Right lobe of liver (tissue), 4 donors: Measurements from ENCODE around the gene HSD17B4.
"Not testable (repeated sequence)": the region's sequence is repeated elsewhere in the genome, so short reads cannot be mapped to it uniquely, and the experiment has no call there.

ENCODE experiments used
- CTCF ChIP-seq, 4 donors: fragments of 200-600 bp in 3 of 4; fragments of 450-650 bp in 1 of 4; IDR thresholded peaks; one replicate each; pipeline versions ENCODE4 v1.5.1 to v1.8.0; 2016 to 2022; ENCODE audit warnings: antibody characterized with exemption in 4 of 4, mild to moderate bottlenecking in 2 of 4
- POLR2A ChIP-seq: fragments of 450-650 bp; IDR thresholded peaks from one replicate; pipeline ENCODE4 v1.6.1; 2017; ENCODE audit warnings: antibody characterized with exemption, mild to moderate bottlenecking
- donor health status: DM: no; HTN: no; CAD: no.
- donor health status: DM: no; HTN: no; CAD: no.
- donor health status: DM: no; HTN: yes; CAD: no.

GRCh38 chr5:119438587-119438917 is 13.7 kb upstream of the HSD17B4 start:
- TF ChIP-seq CTCF (IDR thresholded peaks at IDR 0.05); POLR2A: not testable (repeated sequence)
